COLO668 (cell line): ENCODE data around the gene TOMM20.
"Not testable (repeated sequence)": the region's sequence is repeated elsewhere in the genome, so short reads cannot be mapped to it uniquely, and the experiment has no call there.

ENCODE experiments used
- DNase-seq: peaks from one replicate; lab custom pipeline; 2025; ENCODE audit not compliant: unreplicated experiment; lab: John Stamatoyannopoulos, UW

The TOMM20 gene

GRCh38 chr1:235128456-235129328, at the start of gene TOMM20:
Gene TOMM20 (minus strand): TSS chr1:235128837. CDS start chr1:235128715, 122 bp downstream.
- peak; percentile 99 for DNase-seq

- no peak for DNase-seq
Observed at GRCh38 chr1:235176486-235176885, 47.8 kb upstream of the TOMM20 start.

GRCh38 chr1:235169986-235170385, 41.3 kb upstream of the TOMM20 start:
- no peak for DNase-seq

- no peak for DNase-seq
Observed at GRCh38 chr1:235168375-235168774, 39.7 kb upstream of the TOMM20 start.

- DNase-seq = no peak
Observed at GRCh38 chr1:235161685-235162327, 33.2 kb upstream of the TOMM20 start.

GRCh38 chr1:235160957-235161684, 32.5 kb upstream of the TOMM20 start, which contains the start of gene RBM34:
Gene RBM34 (minus strand): TSS chr1:235161250. CDS start chr1:235161226, 24 bp downstream.
- DNase-seq = peak; percentile 95

- DNase-seq = no peak
Observed at GRCh38 chr1:235160383-235160956, 31.8 kb upstream of the TOMM20 start.

GRCh38 chr1:235159930-235160329, 31.3 kb upstream of the TOMM20 start:
- DNase-seq = peak; percentile 11

GRCh38 chr1:235159284-235159683, 30.6 kb upstream of the TOMM20 start:
- not testable (repeated sequence) for DNase-seq

GRCh38 chr1:235158680-235159079, 30.0 kb upstream of the TOMM20 start:
- DNase-seq = no peak

- DNase-seq = no peak
Observed at GRCh38 chr1:235157150-235157549, 28.5 kb upstream of the TOMM20 start.

GRCh38 chr1:235156740-235157139, 28.1 kb upstream of the TOMM20 start:
- no peak for DNase-seq

- DNase-seq = no peak
Observed at GRCh38 chr1:235156265-235156664, 27.6 kb upstream of the TOMM20 start.

GRCh38 chr1:235152235-235152634, 23.6 kb upstream of the TOMM20 start:
- DNase-seq = no peak

GRCh38 chr1:235151033-235151432, 22.4 kb upstream of the TOMM20 start:
- no peak for DNase-seq

GRCh38 chr1:235149824-235150223, 21.2 kb upstream of the TOMM20 start:
- no peak for DNase-seq

- no peak for DNase-seq
Observed at GRCh38 chr1:235147269-235147668, 18.6 kb upstream of the TOMM20 start.

GRCh38 chr1:235145639-235146038, 17.0 kb upstream of the TOMM20 start:
- DNase-seq = no peak

- DNase-seq = no peak
Observed at GRCh38 chr1:235142991-235143390, 14.4 kb upstream of the TOMM20 start.

- DNase-seq = no peak
Observed at GRCh38 chr1:235139315-235139714, 10.7 kb upstream of the TOMM20 start.

GRCh38 chr1:235138821-235139220, 10.2 kb upstream of the TOMM20 start:
- no peak for DNase-seq
